SK-N-SH treated with all-trans-retinoic acid at 6 μM for 48 hours (cell line): ENCODE data around the gene CREB1.
A peak's percentile ranks its signal among the peaks of the same experiment; 100 is the strongest.

Source experiments
- ATAC-seq: fragments of 200-7000 bp; cut with Tn5 transposase; 3 replicates; pipeline ENCODE4 v1.9.1; 2020; ENCODE audit warnings: mild to moderate bottlenecking, moderate library complexity
- BACH2 ChIP-seq: fragments of 250-450 bp; sonication (Bioruptor Pico); IDR thresholded peaks from 2 replicates; pipeline ENCODE4 v1.9.0; 2021; ENCODE audit warnings: mild to moderate bottlenecking, borderline replicate concordance
- CREB5 ChIP-seq: fragments of 250-450 bp; sonication (Bioruptor Pico); IDR thresholded peaks from 2 replicates; pipeline ENCODE4 v1.5.1; 2020; ENCODE audit warnings: low read depth, mild to moderate bottlenecking, moderate library complexity
- CSDC2 ChIP-seq: fragments of 250-450 bp; sonication (Bioruptor Pico); IDR thresholded peaks from 2 replicates; pipeline ENCODE4 v1.5.0; 2020; ENCODE audit warnings: mild to moderate bottlenecking, moderate library complexity
- CSRNP3 ChIP-seq: fragments of 250-450 bp; sonication (Bioruptor Pico); IDR thresholded peaks from 2 replicates; pipeline ENCODE4 v1.5.1; 2021; ENCODE audit warnings: mild to moderate bottlenecking, moderate library complexity
- ESRRG ChIP-seq: fragments of 250-450 bp; sonication (Bioruptor Pico); IDR thresholded peaks from 2 replicates; pipeline ENCODE4 v1.6.1; 2021; ENCODE audit warnings: mild to moderate bottlenecking
- GLIS3 ChIP-seq: fragments of 250-450 bp; sonication (Bioruptor Pico); IDR thresholded peaks from 2 replicates; pipeline ENCODE4 v1.5.0; 2020; ENCODE audit warnings: mild to moderate bottlenecking, moderate library complexity
- ISL1 ChIP-seq: fragments of 250-450 bp; sonication (Bioruptor Pico); IDR thresholded peaks from 2 replicates; pipeline ENCODE4 v2.1.2; 2022; ENCODE audit warnings: mild to moderate bottlenecking, moderate library complexity
- OSR1 ChIP-seq: fragments of 250-450 bp; sonication (Bioruptor Pico); IDR thresholded peaks from 2 replicates; pipeline ENCODE4 v1.8.0; 2022; ENCODE audit warnings: moderate library complexity, mild to moderate bottlenecking, inconsistent platforms
- PATZ1 ChIP-seq: fragments of 250-450 bp; sonication (Bioruptor Pico); IDR thresholded peaks from 2 replicates; pipeline ENCODE4 v1.8.0; 2020; ENCODE audit warnings: mild to moderate bottlenecking, moderate library complexity, borderline replicate concordance
- POU6F1 ChIP-seq: fragments of 250-450 bp; sonication (Bioruptor Pico); IDR thresholded peaks from 2 replicates; pipeline ENCODE4 v1.8.0; 2021; ENCODE audit warnings: low read depth, mild to moderate bottlenecking, moderate library complexity, borderline replicate concordance
- PPARA ChIP-seq: fragments of 250-450 bp; sonication (Bioruptor Pico); IDR thresholded peaks from 2 replicates; pipeline ENCODE4 v1.5.0; 2020; ENCODE audit warnings: mild to moderate bottlenecking, borderline replicate concordance
- RARB ChIP-seq: fragments of 250-450 bp; sonication (Bioruptor Pico); IDR thresholded peaks from 2 replicates; pipeline ENCODE4 v1.8.0; 2021; ENCODE audit warnings: mild to moderate bottlenecking, moderate library complexity
- SNAI2 ChIP-seq: fragments of 250-450 bp; sonication (Bioruptor Pico); IDR thresholded peaks from 2 replicates; pipeline ENCODE4 v1.5.0; 2020; ENCODE audit warnings: mild to moderate bottlenecking, moderate library complexity
- TCF4 ChIP-seq: fragments of 250-450 bp; sonication (Bioruptor Pico); IDR thresholded peaks from 2 replicates; pipeline ENCODE4 v1.8.0; 2021; ENCODE audit warnings: mild to moderate bottlenecking, moderate library complexity, borderline replicate concordance
- TSHZ2 ChIP-seq: fragments of 250-450 bp; sonication (Bioruptor Pico); IDR thresholded peaks from 2 replicates; pipeline ENCODE4 v1.5.0; 2020; ENCODE audit warnings: mild to moderate bottlenecking, moderate library complexity
- ZC3H10 ChIP-seq: fragments of 250-450 bp; sonication (Bioruptor Pico); IDR thresholded peaks from 2 replicates; pipeline ENCODE4 v1.5.1; 2021; ENCODE audit warnings: mild to moderate bottlenecking, moderate library complexity
- ZFP3 ChIP-seq: fragments of 250-450 bp; sonication (Bioruptor Pico); IDR thresholded peaks from 2 replicates; pipeline ENCODE4 v1.5.0; 2020; ENCODE audit warnings: mild to moderate bottlenecking, moderate library complexity
- ZFP30 ChIP-seq: fragments of 450-650 bp; formaldehyde crosslinking; IDR thresholded peaks from 2 replicates; pipeline ENCODE4 v1.5.0; 2022; ENCODE audit warnings: mild to moderate bottlenecking, moderate library complexity
- ZNF565 ChIP-seq: fragments of 450-650 bp; formaldehyde crosslinking; conservative IDR thresholded peaks from 2 replicates; pipeline ENCODE4 v1.5.0; 2020; ENCODE audit warnings: low read depth, mild to moderate bottlenecking, moderate library complexity
- ZNF70 ChIP-seq: fragments of 450-650 bp; formaldehyde crosslinking; IDR thresholded peaks from 2 replicates; pipeline ENCODE4 v1.5.0; 2020; ENCODE audit warnings: mild to moderate bottlenecking, moderate library complexity
- ZNF8 ChIP-seq: fragments of 450-650 bp; formaldehyde crosslinking; IDR thresholded peaks from 2 replicates; pipeline ENCODE4 v1.5.0; 2020; ENCODE audit warnings: mild to moderate bottlenecking, moderate library complexity

The CREB1 gene

GRCh38 chr2:207482630-207483029 is 47.1 kb upstream of the CREB1 start:
- TF ChIP-seq POU6F1 (CRISPR knock-in tag) (no peak), PPARA (no peak), PATZ1 (CRISPR knock-in tag) (no peak), ZNF70 (CRISPR knock-in tag) (no peak), CSRNP3 (CRISPR knock-in tag) (no peak), ESRRG (CRISPR knock-in tag) (no peak), SNAI2 (no peak), ISL1 (CRISPR knock-in tag) (no peak), ZFP3 (CRISPR knock-in tag) (no peak), ZFP30 (CRISPR knock-in tag) (no peak), RARB (CRISPR knock-in tag) (no peak), TCF4 (no peak), BACH2 (CRISPR knock-in tag) (no peak), ZNF8 (CRISPR knock-in tag) (no peak), CSDC2 (no peak), GLIS3 (CRISPR knock-in tag) (no peak), ZNF565 (CRISPR knock-in tag) (no peak)
- ATAC-seq, result peak; percentile 13; the same call in 1 of the 3 replicates

- TF ChIP-seq RARB (CRISPR knock-in tag) (no peak), OSR1 (CRISPR knock-in tag) (no peak), PPARA (no peak), PATZ1 (CRISPR knock-in tag) (no peak), TCF4 (no peak), ZFP3 (CRISPR knock-in tag) (no peak), TSHZ2 (CRISPR knock-in tag) (no peak), CSRNP3 (CRISPR knock-in tag) (no peak), ISL1 (CRISPR knock-in tag) (no peak), ZNF8 (CRISPR knock-in tag) (no peak), BACH2 (CRISPR knock-in tag) (no peak), CSDC2 (no peak), CREB5 (CRISPR knock-in tag) (no peak), POU6F1 (CRISPR knock-in tag) (no peak), GLIS3 (CRISPR knock-in tag) (no peak), ZFP30 (CRISPR knock-in tag) (no peak), ZC3H10 (CRISPR knock-in tag) (no peak), SNAI2 (no peak)
- no peak for ATAC-seq
Measured at GRCh38 chr2:207483066-207483465, 46.7 kb upstream of the CREB1 start.
